ENCODE measurements around the gene IYD. TPM values are rescaled to one million over a fixed set of nuclear protein-coding genes. Genes with fewer than 3 reads are reported as not detected.

IYD gene
- total RNA-seq, 1 experiment from 2014 or later, result under 0.01 TPM

DNA sequence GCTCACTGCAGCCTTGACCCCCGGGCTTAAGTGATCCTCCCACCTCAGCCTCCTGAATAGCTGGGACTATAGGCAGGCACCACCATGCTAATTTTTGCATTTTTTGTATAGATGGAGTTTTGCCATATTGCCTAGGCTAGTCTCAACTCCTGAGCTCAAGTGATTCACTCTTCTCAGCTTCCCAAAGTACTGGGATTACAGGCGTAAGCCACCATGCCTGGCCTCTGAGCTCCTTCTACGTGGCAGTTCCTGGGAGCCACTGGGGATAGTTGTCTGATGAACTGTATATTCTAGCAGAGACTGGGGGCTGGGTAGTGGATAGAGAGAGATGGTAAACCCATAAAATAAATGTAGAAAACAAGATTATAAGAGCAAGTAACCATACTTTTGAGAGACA, 26.1 kb downstream of the IYD start:
- DNase-seq (ENCODE audit: low read depth), result no peak

DNA sequence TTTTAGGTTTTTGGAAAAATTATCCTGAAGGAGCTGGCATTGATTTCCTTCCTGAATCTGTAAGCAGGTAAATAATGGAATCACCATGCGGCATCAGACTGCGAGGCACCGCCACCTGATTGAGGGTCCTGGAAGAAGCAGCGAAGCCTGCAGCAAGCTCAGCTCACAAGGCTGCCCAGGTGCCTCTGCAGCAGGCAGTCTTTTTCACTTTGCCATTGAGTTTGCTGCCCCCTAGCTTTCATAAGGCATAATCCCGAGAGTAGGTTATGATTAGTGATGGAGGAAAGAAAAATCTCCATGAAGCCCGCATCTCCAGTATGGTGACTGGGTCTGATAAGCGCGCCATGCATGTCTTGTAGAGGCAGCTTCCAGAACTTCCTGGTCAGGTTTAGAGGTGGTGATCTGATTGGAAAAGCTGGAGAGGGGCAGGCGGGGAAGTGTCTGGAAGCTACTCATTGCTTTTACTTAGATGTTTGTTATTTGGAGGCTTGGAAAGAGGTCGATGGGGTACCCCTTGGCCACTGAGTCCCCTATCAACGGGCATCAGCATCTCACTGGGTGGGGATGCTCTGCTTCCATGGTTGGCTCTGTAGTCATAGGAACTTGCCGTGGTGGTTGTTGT, 26.7 kb downstream of the IYD start:
- DNase-seq (ENCODE audit: low read depth), result peak; percentile 84

DNA sequence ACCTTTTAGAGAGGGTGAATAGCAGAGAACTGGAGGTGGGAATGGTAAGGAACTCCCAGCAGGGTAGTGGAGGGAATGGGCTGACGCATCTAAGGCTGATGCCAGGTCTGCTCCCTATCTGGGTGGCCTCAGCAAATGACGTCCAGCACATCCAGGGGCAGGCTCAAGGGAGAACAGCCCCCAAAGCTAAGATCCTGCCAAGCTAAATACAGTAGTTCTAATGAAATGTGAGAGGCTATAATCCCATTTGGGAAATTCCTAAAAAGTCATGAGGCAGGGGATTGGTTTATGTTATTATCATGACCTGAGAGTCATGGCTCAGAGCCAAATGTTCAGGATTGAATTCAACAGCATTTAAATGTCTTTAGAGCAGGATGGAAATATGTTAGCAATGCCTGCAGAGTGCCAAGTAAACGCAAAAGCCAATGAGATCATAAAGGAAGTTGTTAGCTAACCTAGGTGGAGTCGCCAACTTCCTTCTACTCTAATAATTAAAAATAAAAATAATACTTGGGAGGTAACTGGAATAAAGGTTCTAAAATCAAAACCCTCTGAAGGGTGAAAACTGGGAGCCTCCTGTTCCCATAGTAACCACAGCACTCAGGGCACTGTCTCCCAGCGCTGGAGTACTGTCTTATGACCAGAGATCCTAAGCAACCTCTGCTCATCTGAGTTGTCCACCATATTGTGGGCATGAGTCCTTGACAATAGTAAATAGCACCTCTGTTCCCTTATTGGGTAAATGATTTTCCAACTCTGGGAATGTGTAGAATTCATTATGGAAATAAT, 34.8 kb downstream of the IYD start:
- DNase-seq (ENCODE audit: low read depth), result peak; percentile 99

DNA sequence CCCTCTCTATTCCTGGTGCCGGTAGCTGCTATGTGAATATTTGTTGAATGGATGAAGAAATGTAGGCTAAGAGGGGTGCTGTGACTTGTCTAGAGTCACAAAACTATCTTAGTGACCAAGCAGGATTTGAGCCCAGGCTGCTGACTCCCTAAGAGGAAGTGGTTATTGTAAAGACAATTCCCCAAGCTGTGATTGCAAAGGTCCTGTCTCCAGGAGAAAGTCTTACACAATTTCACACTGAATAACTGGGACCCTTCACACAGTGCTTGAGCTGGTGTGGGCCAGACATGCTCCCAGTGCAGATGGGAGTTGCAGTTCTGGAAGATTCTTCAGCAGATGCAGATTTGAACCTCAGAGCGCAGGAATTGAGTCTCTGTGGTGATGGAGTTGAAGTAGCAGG, 38.1 kb downstream of the IYD start:
- no peak for DNase-seq (ENCODE audit: low read depth)

DNA sequence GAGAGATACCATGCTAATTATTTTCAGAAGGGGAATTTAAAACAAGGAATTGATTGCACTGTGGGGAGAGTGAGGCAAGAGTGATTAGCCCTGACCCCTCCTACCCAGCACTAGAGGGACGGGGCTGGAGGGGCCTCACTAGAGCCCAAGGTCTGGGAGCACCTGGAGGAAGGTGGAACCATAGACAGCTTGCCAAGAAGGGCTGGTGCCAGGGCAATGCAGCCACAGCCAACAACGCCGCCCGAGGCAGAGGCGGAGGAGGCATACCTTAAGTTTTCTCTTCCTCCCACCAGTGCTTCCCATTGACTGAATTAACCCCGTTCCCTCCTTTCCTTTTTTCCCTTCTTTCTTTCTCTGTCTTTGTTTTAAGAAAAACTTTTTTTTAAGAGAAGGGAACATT, 40.0 kb downstream of the IYD start:
- DNase-seq (ENCODE audit: low read depth), result no peak

DNA sequence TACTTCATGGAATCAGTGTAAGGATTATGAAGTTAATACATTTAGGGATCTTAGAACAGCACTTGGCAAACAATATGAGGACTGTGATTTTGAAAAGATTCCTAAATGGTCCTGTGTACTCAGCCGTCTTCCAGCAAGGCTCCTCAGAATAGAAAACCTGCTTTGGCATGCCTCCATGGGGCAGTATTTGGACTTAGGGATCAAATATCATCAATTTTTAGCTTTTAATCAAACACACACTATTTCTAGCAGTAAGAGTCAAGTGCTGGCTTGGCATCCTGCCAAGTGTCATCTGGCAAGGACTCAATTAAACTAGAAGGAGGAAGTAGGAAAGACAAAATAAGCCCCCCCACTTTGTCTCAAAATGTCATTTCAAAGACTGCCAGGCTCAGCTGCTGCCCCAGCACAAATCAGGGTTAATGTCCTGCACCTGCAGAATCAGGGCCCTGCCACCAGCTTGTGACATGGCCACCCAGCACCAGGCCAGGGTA, 40.8 kb downstream of the IYD start:
- peak; percentile 61 for DNase-seq (ENCODE audit: low read depth)

DNA sequence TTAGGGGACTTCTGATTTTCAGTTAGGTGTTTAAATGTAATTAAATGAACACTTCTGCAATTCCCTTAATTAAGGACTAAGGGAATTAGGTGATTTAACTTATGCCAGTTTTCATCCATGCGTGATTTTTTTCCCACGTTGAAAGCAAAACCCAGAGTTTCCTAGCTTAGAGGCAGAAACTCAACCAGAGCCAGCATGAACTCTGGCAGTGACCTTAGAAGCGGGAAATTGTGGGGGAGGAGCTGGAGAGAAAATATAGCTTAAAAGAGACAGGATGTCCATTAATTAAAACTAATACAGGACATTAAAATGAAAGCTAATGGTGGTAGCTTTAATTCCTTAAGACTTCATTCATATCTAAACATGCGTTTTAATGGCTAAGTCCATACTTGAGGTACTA, 41.6 kb downstream of the IYD start:
- DNase-seq (ENCODE audit: low read depth), result no peak

DNA sequence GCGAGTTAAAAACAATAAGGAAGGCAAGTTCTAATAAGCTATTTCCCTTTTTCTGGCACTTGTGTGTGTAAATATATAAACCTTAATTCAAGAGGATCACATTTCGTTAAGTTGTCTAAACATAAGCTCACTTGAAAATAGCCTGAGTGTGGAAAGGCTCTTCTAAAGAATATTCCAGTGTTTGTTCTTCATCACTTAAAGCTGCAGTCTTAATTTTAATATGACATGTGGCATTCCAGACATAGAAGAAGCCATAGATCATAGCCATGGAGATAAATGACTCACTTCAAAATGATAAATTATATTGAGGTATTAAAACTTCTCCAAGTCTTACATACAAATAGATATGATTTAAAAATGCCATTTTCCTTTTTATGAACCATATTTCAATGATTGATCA, 42.1 kb downstream of the IYD start:
- no peak for DNase-seq (ENCODE audit: low read depth)

DNA sequence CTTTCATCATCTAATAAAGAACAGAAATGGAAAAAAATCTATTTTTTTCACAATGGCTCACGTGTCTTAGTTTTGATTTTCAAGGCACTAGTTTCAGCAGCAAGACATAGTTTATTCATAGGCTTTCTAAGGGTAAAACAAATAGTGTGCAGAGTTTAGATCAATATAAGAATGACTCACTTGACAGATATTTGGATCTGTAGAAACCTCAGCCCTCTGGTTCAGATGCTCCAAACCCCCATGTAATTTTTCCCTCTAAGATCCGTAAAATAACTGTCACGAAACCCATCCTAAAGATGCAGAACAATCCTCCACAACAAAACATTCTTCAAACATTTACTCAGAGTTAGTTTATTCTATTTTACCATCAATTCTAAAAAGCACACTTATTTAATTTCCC, 43.4 kb downstream of the IYD start:
- DNase-seq (ENCODE audit: low read depth), result peak; percentile 46

DNA sequence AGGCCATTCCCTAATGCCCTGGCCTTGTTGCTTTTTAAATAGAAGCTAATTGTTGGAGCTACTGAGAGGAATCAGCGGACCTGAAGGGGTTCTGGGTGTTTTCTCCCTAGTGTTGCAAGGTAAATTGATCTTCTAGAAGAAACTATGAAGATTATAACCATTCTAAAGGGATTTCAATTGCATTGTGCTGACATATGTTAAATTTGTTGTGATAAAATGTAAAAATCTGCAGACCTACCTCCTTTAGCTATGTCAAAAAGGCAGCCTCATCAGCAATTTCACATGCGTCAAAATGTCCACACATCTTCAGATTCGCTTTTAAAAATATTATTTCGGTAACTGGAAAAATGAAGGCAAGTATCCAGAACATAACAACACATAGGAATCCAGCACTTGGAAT, 44.4 kb downstream of the IYD start:
- no peak for DNase-seq (ENCODE audit: low read depth)

DNA sequence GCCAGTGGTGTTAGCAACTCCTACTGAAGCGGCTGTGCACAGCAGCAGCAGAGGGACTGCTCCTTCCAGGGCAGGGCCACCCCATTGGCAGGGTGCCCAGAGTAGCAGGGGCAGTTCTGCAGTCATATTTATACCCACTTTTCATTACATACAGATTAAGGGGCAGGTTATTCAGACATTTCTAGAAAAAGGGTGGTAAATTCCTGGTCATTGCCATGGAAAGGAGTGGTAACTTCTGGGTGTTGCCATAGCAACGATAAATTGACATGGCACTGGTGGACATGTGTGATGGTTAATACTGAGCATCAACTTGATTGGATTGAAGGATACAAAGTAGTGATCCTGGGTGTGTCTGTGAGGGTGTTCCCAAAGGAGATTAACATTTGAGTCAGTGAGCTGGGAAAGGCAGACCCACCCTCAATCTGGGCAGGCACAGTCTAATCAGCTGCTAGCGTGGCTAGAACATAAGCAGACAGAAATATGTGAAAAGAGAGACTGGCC, 45.0 kb downstream of the IYD start:
- no peak for DNase-seq (ENCODE audit: low read depth)

DNA sequence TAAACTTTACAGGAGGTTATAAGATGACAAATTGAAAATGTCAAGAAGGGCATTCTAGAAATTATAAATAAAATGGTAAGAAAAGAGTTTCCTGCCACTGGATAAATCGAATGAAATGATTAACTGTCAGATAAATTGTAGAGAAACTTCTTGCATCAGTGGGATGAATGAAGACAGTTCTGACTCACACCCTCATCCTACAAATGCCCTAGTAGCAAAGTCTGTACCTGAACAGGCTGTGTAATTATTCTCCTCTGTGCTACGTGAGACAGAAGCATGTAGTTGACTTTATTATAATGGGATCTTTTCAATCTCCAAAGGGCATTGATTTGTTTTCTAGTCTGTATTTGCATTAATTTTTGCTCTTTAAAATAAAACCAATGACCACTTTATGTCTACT, 47.3 kb downstream of the IYD start:
- DNase-seq (ENCODE audit: low read depth), result no peak

DNA sequence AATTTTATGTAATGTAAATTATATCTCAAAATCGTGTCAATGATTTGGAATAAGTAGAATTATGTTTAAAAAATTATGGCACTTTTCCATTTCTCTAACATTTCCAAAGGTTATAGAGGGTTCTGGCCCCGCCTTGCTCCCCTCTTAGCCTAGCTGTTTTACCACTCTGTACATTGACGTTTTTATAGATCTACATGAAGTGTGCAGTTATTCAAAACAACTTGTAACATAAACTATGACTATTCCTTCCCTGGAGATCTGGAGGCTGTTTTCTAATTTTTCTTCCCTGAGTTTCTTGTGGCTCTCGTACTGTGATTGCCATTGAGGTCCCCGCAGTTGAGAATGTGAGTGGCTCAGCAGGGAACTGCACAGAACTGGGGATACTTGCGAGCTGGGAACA, 48.4 kb downstream of the IYD start:
- DNase-seq (ENCODE audit: low read depth), result no peak

DNA sequence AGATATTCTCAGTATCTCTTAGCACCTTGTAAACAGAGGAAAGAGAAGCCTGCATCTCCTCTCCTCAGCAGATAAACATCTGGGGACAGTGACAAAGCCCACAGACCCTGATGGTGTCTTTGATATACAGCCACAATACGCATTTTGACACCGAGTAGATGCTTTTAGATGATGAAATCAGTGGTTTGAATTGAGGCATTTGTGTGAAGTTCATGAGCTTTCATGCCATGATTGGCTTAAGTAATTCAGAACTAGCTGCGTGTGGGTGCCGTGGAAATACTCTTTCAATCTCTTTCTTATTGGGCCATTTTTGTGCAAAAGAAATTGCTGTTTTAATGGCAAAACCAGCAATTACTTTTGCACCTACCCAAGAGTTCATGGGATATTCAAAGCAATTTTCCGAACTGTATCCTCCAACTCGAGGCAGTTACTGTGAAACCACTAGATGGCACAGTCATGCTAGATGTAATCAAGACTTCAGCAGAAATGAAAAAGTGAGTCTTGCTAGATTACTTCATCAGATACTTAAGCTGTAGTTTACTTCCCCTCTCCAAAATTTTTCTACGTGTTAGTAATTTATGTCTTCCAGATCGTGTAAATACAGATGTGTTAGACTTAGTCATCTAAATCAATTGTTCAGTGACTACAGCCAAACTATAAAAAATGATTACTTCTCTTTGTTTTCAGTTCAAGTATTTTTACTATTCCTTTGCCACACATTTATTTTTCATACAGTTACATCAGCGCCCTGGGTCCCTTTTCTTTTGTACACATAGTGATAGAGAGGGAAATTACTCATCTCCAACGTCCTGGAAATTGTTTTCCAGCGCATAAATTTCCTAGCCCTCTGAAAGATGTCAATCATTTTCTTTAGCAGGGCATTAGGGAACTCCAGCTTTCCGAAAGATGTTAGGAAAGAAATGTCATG, 49.4 kb downstream of the IYD start:
- peak; percentile 83 for DNase-seq (ENCODE audit: low read depth)

DNA sequence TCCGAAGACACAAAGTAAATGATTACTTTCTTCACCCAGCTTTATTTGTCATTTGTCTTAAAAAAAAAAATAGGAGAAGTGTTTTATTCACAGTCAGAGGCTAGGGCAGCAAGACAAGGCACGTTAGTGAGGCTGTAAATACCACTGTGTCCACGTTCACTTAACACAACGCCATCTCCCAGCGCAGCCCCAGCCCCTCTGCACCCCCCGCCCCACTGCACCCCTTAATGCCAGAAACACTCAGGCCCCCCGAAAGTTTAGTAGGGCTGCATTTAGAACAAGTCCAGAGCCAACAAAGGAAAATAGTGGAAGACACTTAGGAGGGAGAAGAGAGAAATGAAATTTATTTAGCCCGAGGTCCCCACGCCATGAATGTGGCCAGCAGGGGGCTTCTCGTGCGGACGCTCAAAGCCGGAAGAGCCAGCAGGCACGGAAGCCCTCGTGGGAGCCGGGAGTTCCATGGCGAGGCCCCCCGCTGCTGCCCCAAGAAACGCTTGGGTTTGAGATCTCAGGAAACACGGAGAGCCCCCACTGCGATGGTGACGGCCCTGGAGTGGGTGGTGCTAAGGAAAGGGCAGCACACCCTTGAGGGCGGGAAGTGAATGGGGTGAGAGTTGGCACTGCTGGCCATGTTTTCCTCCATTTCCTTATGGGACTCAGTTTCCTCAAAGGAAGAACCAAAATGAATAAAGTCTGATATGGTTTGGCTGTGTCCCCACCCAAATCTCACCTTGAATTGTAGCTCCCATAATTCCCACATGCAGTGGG, 50.2 kb downstream of the IYD start:
- DNase-seq (ENCODE audit: low read depth), result peak; percentile 82

DNA sequence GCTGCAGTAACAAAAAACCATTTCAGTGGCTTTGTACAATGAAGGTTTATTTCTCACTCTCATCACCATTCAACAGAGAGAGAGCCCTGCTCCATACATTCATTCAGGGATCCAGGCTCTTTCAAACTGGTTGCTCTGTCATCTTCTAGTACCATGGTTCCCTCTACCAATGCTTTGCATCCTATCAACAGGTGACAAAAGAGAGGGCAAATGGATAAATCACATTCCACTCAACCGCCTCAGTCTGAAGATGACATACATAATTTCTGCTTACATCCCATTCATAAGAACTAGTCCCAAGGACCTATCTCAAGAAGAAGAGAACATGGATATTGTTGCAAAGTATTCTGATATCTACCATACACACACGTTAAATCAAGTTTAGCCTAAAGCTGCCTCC, 51.6 kb downstream of the IYD start:
- DNase-seq (ENCODE audit: low read depth), result no peak

DNA sequence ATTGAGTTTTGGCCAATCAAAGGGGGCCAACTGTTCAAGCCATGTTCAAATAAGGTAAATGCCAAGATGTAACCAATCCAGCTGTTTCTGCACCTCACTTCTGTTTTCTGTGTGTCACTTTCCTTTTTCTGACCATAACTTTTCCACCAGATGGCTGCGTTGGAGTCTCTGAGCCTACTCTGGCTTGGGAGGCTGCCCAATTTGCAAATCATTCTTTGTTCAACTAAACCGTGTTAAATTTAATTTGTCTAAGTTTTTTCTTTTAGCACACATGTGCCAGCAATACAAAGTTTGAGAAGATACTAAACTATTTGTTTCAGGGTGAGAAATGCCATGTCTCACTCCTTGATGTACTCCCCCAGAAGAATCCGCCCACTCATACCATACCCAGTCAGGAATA, 52.1 kb downstream of the IYD start:
- DNase-seq (ENCODE audit: low read depth), result no peak

DNA sequence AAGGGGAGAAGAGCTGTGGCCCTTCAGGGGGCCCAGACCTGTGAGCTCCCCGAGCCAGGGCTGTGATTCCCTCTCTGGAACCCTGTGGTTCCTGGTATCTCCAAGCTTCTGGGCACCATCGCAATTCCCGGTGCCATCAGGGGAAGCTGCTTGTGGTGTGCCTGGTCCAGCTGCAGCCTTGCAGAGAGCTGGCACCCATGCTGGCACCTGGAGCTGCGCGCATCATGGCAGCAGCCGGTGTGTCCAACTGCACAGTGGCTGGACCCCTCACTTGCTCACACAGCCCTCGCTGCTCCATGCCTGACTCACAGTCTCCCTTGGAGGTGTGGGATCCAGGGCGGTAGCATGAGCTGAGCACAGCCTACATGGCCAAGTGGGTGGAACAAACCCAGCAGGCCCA, 56.7 kb downstream of the IYD start:
- no peak for DNase-seq (ENCODE audit: low read depth)

DNA sequence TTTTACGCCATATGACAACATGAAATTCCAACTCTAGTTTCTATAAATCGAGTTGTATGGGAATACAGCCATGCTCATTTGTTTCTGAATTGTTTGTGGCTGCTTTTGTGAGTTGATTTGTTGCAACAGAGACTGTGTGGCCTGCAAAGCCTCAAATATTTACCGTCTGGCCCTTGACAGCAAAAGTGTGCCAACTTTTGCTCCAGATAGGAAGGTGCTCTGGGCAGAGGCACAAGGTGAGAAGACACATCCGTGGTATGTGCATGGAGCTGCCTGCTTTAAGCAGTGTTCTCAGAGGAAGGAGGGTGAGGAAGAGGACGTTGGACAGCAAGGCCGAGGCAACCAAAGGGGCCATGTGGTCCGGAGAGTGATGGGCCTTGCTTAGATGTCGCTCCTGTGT, 57.4 kb downstream of the IYD start:
- DNase-seq (ENCODE audit: low read depth), result no peak

DNA sequence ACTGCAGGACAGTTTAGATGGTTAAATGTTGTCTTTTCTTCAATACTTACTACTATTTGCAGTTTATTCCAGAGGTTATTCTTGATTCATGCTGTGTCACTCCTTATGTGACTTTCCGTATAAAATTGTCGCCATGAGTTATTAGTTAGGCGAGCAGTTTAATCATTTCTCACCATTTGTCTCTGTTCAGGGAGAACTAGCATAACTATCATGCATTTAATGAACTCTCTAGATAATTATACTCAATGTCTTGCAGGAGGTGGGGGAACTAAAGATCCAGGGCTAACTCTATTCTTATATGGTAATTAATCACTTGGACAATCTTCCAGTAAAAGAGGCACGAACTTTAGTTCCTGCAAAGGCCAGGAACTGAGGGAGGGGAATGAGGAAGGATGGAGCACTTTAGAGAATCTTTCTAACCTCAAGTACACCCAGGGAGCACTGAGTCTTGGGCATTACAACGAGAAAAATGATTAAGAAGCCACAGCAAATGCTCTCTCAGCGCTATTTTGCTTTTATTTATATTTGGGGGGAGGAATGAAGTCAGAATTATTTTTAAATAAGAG, 58.3 kb downstream of the IYD start:
- no peak for DNase-seq (ENCODE audit: low read depth)

DNA sequence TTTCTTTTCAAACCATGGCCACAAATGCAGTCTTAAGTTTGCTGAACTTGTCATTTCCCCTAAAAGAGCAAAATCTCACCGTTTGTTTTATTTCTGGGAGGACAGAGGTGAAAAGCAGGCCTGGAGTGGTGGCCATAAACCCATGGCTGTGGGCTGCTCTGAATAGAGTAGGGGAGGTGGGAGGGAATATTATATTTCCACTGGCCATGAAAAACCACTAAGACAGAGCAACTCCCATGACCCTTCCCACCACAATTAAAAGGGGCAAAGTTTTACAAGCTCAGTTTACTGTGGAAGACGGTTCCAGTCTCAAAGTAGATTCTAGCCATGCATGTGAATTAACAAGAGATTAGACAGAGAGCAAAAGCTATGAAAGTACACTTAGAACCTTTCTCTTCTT, 59.0 kb downstream of the IYD start:
- DNase-seq (ENCODE audit: low read depth), result no peak

All from Daoy (cell line).